Retina (tissue), 1 donor: ENCODE data around the gene TTC23.

Experiments used
- DNase-seq: peaks from one replicate; pipeline ENCODE4 v3.0.0-alpha.2; 2016

Gene TTC23

DNA sequence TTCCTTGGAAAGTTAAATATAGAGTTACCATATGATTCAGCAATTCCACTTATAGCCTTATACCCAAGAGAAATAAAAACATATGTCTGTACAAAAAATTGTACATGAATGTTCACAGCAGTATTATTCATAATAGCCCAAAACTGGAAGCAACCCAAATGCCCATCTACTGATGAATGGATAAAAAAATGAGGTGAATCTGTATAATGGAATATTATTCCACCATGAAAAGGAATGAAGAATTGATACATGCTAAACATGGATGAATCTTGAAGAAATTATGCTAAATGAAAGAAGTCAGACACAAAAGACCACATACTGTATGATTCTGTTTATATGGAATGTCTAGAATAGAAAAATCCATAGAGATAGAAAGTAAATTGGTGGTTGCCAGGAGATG, 61.4 kb downstream of the TTC23 start:
- no peak for DNase-seq

GRCh38 chr15:99185414-99186130, 63.8 kb downstream of the TTC23 start:
- no peak for DNase-seq

DNA sequence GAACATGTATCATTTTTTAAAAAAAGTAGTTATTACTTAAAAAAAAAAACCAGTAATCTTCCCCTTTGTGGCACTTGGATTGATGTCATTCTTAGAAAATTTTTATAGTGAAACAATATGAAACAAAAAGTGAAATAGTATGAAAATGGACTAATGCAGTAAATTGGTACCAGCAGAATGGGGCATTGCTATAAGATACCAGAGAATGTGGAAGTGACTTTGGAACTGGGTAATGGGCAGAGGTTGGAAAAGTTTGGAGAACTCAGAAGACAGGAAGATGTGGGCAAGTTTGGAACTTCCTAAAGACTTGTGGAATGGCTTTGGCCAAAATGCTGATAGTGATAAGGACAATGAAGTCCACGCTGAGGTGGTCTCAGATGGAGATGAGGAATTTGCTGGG, 66.6 kb downstream of the TTC23 start:
- no peak for DNase-seq

DNA sequence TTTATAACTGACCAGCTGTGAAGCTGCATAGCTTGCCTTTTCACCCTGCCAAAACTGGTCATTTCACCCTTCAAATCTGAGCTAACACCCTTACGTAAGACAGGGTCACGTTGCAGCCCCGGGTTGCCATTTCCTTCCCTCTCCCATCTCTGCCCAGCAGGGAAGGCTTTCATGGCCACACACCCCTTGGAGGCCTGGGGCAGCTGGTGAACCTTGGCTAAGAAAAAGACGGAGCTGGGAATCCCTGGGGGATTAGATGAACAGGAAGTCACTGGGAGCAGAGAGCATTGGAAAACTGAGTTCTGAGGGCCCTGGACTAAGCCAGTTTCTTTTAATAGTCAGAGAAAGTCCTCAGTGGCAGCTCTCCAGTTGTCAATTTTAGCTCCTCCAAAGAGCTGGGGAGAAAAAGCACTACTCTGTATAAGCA, 67.8 kb downstream of the TTC23 start:
- peak; percentile 22 for DNase-seq

DNA sequence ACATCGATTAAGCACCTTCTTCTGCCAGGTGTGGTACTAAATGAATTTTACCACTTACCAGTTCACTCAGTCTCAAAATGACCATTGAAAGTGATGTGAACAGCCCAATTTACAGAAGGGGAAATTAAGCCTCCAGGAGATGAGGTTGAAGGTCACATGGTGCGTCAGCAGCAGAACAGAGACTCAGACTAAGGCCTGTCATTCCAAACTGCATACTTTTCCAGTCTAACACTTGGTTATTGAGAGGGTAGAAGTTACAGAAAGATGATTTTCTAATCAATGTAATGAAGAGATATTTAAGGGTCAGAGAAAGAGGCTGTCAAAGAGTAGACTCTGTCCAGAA, 68.4 kb downstream of the TTC23 start:
- no peak for DNase-seq

- no peak for DNase-seq
These were observed 69.1 kb downstream of the TTC23 start for GRCh38 chr15:99180086-99180963.

DNA sequence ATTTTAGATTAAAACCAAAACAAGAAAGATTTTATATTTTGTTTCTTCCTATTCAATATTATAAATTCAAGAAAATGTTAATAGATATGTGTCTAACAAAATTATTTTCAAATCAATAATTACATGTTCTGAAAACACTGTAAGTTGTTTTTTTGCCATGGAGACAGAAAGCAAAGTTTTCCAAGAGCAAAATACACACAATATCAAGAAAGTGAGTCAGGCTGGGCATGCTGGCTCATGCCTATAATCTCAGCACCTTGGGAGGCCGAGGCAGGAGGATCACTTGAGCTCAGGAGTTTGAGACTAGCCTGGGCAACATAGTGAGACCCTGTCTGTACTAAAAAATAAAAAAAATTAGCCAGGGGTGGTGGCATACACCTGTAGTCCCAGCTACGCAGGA, 71.7 kb downstream of the TTC23 start:
- no peak for DNase-seq

DNA sequence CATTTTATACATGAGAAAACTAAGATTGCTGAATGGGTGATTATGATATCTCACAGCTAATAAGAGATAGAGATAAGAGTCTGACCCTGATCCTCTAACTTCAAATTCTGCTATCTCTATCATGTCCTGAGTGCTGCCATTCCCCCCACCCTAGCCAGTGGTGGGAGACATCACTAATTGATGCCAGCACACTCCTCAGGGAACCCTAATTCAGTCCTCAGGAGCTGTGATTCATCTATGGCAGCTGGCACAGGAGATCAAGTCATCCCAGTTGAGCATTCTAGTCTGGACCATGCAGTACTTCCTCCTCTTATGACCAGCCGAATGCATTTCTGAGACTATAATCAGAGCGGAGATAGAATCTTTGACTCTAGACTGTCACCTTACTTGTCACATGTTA, 72.6 kb downstream of the TTC23 start:
- no peak for DNase-seq

DNA sequence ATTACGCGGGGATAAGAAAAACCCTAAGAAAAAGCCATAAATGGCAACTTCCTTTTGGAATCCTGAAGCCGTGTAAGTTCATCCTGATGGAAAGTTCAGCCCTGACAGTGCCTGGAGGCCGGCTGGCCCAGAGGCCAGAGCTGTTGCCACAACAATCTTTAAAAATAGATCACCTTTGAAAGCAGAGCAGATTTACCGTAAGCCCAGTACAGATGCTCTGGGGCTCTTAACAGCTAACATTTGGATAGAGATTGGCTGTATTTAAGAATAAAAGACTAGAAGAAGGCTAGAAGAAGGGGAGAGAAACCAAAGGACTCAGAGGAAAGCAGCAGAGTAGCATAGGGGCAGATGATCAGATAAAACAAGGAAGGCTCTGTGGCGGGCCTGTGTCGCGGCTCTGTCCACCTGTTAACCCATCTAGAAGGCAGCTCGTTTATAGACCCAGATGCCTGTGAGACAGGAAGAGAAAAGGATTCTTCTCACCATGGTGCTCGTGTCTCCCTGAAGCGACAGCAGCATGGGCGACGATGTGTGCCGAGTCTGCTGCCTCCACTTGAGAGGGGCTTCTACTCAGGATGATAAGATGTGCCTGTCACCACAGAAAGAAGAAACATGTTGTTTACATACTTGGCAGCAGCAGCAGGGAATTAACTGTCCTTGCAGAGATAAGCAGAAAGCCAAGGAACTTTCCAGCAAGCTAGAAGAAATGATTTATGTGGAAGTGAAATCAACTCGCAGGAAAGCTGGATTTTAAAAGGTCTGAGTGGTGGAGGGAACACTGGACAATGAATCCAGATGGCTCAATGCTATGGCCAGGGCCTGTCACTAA, 74.6 kb downstream of the TTC23 start:
- peak; percentile 16 for DNase-seq

GRCh38 chr15:99172989-99173388, 76.4 kb downstream of the TTC23 start:
- DNase-seq = no peak

DNA sequence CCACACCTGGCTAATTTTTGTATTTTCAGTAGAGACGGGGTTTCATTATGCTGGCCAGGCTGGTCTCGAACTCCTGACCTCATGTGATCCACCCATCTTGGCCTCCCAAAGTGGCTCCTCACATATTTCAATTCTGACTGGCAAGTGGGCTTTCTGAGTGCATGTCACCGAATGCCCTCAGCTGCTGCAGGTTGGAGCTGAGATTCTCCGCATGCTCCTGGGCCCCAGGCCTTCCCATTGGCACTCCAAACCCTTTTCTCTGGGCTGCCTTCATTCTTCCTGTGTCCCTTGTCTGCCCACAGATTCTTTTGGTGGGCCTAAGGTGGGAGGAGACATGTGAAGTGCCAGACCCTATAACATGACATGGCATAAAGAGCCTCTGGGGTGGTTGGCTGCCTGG, 77.2 kb downstream of the TTC23 start:
- no peak for DNase-seq

DNA sequence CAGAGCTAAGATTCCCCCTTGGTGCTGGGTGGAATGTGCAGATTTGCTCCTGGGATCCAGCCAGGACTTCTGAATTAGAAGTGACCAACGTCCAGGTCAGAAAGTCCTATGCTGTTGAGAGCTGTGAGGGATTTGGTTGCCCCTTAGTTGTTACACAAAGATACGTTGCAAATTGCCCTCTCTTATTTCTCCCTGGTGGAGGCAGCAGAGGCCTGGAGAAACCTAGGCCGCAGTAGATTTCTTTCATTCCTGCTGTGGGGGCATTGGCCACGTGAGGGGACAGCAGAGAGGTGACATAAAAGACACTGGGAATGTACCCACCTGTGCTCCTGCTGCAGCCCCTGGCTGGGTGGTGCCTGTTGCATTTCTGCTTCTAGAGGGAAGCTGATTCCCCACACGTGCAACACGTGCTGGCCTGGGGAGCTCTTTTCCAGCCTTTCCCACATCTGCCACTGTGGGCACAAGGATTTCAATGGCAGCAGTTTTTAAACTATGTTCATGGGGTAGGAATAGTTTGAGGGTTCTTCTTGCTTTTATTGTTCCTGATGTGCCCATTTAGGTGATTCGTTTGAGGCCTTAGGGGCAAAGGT, 78.8 kb downstream of the TTC23 start:
- no peak for DNase-seq

GRCh38 chr15:99169769-99170311, 79.5 kb downstream of the TTC23 start:
- no peak for DNase-seq

GRCh38 chr15:99168601-99169580, 80.5 kb downstream of the TTC23 start:
- no peak for DNase-seq

DNA sequence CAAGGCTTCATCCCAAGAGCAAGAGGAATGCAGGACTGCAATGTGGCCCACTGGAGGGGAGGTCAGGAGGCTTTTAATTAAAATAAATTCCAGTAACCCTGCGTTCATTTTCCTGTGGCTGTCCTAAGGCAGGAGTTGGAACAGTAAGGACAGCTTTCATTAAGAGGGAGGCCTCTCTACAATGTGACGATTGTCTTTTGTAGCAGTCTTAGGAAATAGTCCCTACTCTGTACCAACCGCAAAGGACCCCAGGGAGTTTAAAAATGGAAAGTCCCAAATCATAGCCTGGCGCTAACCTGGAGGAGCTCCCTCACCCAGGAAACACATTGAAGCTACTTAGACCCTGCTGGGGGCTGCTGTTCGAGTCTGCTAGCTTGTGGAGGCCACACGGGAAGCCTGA, 81.7 kb downstream of the TTC23 start:
- DNase-seq = no peak

DNA sequence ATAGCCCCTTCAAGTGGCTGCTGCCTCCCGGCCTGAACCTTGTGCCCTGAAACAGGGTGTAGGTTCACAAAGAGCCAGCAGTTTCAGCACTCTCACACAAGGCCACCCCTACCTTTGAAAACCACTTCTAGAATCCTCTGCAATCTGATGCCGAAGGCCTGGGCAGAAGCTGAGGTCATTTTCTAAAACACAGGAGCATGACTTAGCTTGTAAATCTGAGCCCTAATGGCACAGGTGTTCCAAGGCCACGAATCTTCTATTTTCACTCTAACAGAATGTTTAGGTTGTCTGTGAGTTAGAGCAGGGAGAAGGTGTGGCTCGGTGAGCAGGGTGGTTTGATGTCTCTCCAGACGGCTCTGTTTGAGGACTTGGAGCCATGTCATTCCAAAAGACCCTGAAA, 82.2 kb downstream of the TTC23 start:
- DNase-seq = no peak

DNA sequence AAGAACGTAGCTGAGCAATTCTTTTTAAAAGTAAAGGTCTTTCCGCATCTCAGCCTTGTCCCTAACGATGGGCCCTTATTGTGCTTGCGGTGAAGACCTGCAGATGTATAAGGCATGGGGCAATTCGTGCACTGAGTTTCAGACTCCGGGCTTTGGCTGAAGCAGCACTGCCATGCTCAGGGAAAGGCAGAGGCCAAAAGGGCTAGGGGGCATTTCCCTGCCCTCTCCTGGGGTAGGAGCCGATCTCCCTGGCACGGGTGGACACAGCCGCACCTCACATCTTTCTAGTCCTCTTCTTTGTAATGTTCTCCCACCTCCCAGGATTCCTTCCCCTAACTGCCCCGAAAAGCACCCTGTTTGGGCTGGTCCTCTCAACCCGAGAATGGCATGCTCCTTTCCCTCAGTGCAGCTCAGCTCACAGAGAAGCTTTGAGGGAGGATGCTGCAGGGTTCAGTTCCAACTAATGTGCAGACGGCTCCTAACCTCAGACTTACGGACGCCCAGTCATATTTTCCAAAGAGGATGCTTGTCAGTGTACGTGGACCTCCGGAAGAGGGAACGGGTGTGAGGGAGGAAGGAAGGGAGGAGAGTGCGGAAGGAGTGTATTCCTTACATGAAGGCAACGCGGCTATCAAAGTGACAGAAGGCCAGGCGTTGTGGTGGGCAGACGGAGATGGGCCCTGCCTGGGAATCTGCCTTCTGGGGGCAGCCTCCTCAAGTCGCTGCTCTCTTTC, 83.3 kb downstream of the TTC23 start:
- DNase-seq = no peak

- DNase-seq = no peak
These were observed 84.2 kb downstream of the TTC23 start for GRCh38 chr15:99165020-99165790.

- DNase-seq = no peak
These were observed 85.3 kb downstream of the TTC23 start for GRCh38 chr15:99164119-99164518.
